Stimulated activated CD4-positive, alpha-beta T cell treated with anti-CD3 and anti-CD28 coated beads, TNF-alpha, amount 100 ng/mL, for 48 hours (primary cell): Measurements from ENCODE around the gene OCA2.

ENCODE experiments used
- DNase-seq, 3 donors: peaks; one replicate each; pipeline ENCODE4 v3.0.0-alpha.2; 2020; ENCODE audit warnings: low read depth in 3 of 3

The OCA2 gene

GRCh38 chr15:28104326-28104725 lies 5.2 kb upstream of the OCA2 start:
- DNase-seq = no peak

GRCh38 chr15:28103831-28104230 lies 4.7 kb upstream of the OCA2 start:
- DNase-seq = no peak

DNA sequence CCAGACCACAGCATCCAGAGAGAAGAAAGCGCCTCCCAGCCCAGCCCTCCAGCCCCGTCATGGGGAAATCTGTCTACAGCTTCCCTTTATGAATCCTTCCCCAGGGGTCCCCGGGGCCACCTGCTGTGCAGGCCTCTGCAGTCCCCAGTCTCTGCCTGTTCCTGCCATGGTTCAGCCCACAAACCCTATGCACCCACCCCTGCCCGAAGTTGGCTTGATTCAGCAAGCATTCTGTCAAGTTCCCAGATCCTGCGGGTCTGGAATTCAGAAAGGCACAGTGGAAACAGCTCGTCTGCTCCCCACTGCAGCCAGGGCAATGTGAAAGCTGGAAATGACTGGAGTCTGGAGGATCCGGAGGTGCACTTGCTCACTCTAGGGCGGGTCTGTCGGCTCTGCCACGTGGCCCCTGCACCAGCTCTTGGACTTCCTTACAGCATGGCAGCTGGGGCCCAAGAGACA lies 2.9 kb upstream of the OCA2 start:
- no peak for DNase-seq

DNA sequence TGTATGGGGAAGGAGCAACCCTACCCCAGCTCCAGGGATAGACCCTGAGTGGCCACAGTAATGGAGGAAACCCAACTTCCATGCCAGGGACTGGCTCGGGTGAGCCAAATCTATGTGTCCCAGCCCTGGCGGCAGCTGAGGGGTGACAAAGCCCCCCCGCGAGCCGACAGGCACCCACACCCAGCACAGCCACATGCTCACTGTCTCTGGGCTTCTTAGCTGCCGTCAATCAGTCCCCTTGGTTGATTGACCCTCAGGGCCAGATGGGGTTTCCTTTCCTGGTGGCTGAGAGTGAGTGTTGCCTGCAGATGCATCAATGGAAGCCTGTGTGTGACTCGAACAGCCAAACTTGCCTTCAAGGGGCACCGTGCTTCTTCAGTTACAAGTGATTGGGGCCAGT lies 2.1 kb upstream of the OCA2 start:
- no peak for DNase-seq

- DNase-seq = no peak
Observed at GRCh38 chr15:28100516-28101195, 1.5 kb upstream of the OCA2 start.

DNA sequence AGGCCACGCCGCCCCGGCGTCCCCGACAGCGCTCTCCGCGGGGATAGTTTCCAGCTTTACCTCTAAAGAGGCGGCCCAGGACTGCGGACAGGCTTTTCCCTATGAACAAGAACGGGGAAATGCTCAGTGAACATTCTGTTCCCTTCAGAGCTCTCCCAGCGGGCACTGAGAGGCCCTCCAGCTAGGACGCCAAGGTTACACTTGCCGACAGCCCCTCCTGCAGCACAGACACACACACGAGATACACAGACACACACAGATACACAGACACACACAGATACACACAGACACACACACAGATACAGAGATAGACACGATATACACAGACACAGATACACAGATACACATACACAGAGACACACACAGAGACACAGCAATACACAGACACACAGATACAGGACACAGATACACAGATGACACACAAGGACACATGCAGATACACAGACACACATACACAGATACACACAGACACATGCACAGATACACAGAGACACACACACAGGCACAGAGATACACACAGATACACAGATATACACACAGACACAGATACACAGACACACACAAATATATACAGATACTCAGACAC lies 533 bp upstream of the OCA2 start:
- DNase-seq = no peak

- no peak for DNase-seq
Observed at GRCh38 chr15:28098360-28098765, 752 bp downstream of the OCA2 start.

- DNase-seq = no peak
Observed at GRCh38 chr15:28097656-28098359, 1.3 kb downstream of the OCA2 start.

DNA sequence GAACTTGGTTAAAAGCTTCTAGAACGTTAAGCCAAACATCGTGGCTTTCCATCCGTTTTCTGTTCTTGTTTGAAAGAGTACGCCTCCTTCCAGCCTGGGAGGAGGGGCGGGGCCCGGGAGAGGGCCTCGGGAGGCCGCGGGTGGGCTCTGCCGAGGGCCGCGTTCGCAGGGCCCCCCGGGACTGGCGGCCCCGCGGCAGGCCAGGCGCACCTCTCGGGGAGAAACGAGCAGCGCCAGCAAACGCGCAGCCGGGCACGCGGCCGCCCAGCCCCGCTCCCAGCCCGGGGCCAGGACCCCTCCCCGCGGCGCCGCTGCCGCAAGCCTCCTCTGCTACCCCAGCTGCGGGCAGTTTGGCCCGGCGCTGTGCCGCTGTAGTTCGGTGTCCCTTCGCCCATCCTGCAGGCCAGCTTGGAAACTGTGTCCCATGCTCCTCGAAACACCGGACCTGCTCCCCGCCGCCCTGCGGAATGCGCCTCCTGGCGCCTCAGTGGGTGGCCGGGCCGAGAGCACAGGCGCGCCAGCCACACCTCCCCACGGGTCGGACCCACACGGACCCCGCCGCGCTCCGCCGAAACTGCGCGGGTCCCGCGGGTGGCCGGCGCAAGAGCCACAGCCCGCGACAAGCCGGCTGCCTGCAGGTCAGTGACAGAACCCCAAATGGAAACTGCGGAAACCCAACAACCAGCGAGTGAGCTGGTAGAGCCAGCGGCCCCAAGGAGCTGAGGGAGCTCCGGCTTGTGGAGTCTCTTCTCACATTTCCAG lies 2.3 kb downstream of the OCA2 start:
- no peak for DNase-seq

DNA sequence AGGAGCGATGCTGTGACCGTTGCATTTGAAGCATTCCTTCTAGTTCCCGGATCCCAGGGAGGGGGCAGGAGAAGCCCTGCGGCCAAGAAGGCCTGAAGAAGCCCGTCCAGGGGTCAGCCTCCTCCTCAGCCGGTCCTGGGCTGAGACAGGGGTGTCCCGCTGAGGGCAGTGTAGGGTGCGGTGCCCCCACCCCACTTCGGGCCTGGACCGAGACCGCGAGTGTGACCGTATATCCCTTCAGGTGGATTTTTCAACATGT lies 2.8 kb downstream of the OCA2 start:
- DNase-seq = no peak

DNA sequence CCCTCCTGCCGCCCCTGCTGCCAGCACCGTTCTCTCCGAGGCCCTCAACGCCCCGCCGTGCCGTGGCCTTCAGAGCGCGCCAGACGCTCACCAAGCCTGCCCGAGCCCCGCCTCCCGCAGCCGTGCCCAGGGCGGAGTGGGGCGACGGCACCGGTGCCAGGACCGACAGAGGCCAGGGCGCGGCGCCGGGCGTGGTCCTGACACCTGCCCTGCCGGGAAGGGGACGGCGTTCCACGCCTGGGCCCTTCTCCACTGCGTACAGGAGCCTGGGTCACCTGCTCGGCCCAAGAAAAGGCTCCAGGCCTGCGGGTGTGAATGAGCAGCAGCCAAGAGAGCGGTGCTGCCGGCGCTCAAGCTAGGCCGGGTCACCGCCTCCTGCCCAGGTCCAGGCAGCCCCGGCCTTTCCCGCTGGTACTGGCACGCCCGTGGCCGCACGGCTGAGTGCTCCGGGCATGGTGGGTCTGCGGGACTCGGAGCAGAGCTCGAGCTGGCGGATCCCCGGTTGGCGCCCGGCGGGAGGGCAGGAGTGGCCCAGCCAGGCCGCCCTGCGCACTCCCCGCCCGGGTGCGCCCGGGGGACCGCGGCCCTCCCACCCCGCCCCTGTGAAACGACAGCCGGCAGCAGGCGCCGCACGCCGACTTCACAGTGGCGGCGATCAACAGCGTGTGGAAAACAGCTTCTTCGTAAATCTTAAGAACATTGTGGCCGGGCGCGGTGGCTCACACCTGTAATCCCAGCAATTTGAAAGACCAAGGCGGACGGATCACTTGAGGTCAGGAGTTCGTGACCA lies 4.2 kb downstream of the OCA2 start:
- no peak for DNase-seq

GRCh38 chr15:28093752-28094535 lies 5.2 kb downstream of the OCA2 start:
- no peak for DNase-seq

GRCh38 chr15:28091313-28091712 lies 7.8 kb downstream of the OCA2 start:
- DNase-seq = no peak

- peak in 1 of 3 donors; percentile 48 for DNase-seq
Observed at GRCh38 chr15:28086175-28086703, 12.9 kb downstream of the OCA2 start.

DNA sequence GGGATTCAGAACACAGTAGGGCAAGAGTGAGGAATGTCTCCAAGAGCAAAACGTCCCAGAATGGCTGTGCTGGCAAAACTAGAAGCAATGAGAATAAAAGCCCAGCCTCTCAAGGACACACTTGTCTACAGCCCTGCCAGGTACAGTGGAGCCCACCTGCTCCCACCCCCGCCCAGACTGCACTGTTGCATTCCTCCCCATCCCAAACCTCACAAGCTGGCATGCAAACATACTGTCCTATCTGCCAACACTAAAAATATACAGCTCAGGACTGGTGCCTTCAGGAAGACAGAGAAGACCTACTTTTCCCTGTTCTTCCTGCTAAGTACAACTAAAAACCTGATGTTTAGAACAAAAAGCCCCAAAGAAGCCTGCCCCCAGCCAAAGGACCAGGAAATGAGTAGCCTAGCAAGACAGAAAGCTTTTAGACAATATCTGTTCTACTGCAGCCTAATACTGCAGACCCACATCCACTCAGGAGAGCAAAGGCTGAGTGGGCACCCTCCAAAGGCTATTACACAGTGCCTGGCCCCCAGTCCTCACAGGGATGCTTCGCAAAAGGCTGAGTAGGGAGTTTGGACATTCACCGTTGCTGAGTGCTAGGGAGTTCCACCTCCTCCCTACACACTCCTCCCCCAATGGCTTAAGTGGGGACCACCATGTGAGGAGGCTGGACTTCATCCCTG lies 13.5 kb downstream of the OCA2 start:
- DNase-seq = no peak

DNA sequence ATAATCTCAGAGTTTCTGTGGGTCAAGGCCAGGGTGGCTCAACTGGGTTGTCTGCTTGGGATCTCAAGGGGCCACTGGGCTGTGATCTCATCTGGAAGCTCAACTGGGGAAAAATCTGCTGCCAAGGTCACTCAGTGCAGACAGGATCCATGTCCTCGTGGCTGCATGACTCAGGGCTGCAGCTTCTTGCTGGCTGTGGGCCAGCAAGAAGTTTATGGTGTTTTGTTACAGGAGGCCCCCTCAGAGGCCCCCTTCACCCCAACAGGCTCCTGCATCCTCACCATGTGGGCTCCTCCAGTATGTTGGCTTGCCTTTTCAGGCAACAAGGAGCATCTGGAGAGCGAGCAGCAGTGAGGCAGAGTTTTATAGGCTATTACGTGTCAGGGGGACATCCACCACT lies 14.6 kb downstream of the OCA2 start:
- DNase-seq = no peak

- DNase-seq = no peak
Observed at GRCh38 chr15:28082891-28083684, 16.0 kb downstream of the OCA2 start.

DNA sequence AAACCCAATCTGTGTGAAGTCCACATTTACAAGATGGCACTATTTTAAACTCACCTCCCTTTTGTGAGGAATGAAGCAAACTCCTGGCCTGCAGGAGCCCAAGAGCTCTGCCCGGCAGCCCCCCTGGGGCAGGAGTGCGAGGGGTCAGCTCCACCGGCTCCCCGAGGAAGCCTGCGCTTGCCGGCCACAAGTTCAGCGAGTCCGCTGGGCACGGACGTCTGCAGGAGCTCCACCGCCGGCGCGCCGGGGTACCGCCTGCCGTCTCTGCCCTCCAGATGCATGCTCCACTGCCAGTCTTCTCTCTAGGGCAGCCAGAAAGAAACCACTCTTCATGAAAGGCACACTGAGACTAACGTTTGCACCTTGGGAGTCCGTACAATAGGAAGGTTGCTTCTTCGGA lies 17.5 kb downstream of the OCA2 start:
- DNase-seq = no peak

DNA sequence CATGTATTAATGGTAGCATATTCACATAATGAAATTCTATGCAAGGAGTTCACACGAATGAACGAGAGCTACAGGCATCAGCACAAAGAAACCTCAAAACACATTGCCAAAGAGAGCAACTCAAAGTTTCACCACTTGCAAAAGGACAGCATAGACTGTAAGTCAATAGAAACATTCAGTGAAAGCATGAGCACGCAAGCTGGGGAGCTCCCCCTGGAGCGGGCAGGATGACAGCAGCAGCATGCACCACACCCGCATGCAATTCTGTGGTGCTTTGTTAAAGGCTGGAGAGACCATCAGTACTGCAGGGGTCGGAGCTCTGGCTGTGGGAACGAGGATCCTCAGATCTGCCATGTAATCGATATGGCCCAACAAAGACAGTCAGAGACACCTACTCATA lies 18.7 kb downstream of the OCA2 start:
- DNase-seq = no peak
